Astrocyte (in vitro differentiated cells and primary cell): ENCODE results near the gene IL31.

Experiments used
- CTCF ChIP-seq: IDR thresholded peaks from 2 replicates; pipeline ENCODE4 v1.5.1; 2011; ENCODE audit warnings: low read depth, mild to moderate bottlenecking, inconsistent platforms, low read length, moderate library complexity; ENCODE audit not compliant: insufficient read depth
- EZH2 ChIP-seq: IDR thresholded peaks from 2 replicates; pipeline ENCODE4 v1.6.1; 2012; ENCODE audit warnings: mild to moderate bottlenecking, low read length, inconsistent platforms; ENCODE audit not compliant: insufficient read depth

- TF ChIP-seq EZH2, result no peak
- no peak for TF ChIP-seq CTCF
These were observed 23.6 kb upstream of the IL31 start for GRCh38 chr12:122197612-122197966.
